HL-60 (cell line): Measurements from ENCODE around the gene RARRES1.

ENCODE experiments used
- GABPA ChIP-seq: IDR thresholded peaks from 2 replicates; pipeline ENCODE4 v1.6.1; 2012; ENCODE audit warnings: low read depth
- POLR2AphosphoS5 ChIP-seq: IDR thresholded peaks from 2 replicates; pipeline ENCODE4 v1.6.1; 2012; ENCODE audit warnings: low read depth
- TF ChIP-seq, protein P1 (sequence below): IDR thresholded peaks from one replicate; pipeline ENCODE4 v1.5.1; 2011; ENCODE audit warnings: low read length, control low read depth, inconsistent platforms; ENCODE audit not compliant: insufficient read depth
- TF ChIP-seq, protein P2 (sequence below): IDR thresholded peaks from 2 replicates; pipeline ENCODE4 v1.6.1; 2012; ENCODE audit warnings: low read depth; ENCODE audit not compliant: insufficient replicate concordance

DNA sequence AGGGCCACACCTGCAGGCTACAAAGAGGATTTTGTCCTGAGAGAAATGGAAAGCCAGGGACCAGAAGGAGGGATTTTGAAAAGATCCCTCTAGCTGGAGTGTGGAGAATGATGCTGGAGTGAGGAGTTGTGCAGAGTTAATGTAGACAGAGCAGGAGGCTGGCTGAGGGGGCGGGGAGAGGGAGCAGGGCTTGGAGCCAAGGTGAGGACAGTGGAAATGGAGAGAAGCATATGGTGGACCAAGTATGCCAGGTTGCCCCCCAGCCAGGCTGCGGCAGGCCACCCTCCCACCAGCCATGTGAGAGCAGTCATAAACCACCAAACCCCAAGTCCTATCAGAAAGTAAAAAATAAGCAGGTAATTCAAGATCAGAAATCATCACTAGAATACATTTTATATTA lies 14.7 kb downstream of the RARRES1 start:
- TF ChIP-seq, protein P1, sequence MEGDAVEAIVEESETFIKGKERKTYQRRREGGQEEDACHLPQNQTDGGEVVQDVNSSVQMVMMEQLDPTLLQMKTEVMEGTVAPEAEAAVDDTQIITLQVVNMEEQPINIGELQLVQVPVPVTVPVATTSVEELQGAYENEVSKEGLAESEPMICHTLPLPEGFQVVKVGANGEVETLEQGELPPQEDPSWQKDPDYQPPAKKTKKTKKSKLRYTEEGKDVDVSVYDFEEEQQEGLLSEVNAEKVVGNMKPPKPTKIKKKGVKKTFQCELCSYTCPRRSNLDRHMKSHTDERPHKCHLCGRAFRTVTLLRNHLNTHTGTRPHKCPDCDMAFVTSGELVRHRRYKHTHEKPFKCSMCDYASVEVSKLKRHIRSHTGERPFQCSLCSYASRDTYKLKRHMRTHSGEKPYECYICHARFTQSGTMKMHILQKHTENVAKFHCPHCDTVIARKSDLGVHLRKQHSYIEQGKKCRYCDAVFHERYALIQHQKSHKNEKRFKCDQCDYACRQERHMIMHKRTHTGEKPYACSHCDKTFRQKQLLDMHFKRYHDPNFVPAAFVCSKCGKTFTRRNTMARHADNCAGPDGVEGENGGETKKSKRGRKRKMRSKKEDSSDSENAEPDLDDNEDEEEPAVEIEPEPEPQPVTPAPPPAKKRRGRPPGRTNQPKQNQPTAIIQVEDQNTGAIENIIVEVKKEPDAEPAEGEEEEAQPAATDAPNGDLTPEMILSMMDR: no peak
- no peak for TF ChIP-seq POLR2AphosphoS5
- TF ChIP-seq, protein P2, sequence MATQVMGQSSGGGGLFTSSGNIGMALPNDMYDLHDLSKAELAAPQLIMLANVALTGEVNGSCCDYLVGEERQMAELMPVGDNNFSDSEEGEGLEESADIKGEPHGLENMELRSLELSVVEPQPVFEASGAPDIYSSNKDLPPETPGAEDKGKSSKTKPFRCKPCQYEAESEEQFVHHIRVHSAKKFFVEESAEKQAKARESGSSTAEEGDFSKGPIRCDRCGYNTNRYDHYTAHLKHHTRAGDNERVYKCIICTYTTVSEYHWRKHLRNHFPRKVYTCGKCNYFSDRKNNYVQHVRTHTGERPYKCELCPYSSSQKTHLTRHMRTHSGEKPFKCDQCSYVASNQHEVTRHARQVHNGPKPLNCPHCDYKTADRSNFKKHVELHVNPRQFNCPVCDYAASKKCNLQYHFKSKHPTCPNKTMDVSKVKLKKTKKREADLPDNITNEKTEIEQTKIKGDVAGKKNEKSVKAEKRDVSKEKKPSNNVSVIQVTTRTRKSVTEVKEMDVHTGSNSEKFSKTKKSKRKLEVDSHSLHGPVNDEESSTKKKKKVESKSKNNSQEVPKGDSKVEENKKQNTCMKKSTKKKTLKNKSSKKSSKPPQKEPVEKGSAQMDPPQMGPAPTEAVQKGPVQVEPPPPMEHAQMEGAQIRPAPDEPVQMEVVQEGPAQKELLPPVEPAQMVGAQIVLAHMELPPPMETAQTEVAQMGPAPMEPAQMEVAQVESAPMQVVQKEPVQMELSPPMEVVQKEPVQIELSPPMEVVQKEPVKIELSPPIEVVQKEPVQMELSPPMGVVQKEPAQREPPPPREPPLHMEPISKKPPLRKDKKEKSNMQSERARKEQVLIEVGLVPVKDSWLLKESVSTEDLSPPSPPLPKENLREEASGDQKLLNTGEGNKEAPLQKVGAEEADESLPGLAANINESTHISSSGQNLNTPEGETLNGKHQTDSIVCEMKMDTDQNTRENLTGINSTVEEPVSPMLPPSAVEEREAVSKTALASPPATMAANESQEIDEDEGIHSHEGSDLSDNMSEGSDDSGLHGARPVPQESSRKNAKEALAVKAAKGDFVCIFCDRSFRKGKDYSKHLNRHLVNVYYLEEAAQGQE: no peak
- no peak for TF ChIP-seq GABPA
